GM19240 (cell line): Measurements from ENCODE around the gene CACNA1C.

ENCODE experiments used
- DNase-seq: peaks from one replicate; pipeline ENCODE4 v3.0.0; 2011; ENCODE audit warnings: low spot score; ENCODE audit not compliant: insufficient read length

CACNA1C gene

DNA sequence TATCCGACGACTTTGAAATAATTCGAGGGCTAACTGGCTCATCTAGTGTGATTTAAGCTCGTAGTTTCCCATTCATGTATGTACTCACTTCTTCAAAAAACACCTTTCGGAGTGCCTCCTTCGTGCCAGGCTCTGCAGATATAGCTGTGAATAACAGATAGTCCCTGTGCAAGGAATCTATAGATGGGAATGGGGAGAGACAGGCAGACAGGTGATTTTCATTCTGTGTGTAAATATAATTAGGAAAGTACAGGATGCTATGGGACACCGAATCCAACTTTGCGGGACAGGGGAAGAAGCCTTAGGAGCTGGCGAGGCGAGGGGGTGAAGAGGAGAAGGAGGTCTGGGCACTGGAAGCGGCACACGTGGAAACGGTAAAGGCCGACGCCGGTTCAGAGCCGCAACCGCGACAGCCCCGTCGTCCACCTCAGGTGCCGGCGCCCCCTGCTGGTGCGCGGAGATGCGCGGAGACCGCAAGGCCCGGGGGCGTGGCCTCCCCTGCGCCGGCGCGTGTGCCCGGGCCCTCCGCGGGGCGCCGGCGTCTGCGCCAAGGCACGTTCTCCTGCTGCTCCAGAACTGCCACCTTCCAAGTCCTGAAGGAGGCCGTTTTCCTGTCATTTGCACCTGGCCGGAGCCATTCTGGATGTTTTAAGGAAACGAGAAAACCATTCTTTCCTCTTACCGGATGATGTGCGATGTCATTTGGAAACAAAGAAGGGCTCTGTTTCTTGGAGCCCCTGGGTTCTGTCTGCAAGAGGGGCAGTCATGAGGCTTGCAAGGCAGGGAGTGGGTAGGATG is 18.0 kb upstream of the CACNA1C start:
- DNase-seq: peak; percentile 78

- no peak for DNase-seq
These were observed 17.2 kb upstream of the CACNA1C start for GRCh38 chr12:2035431-2036055.

DNA sequence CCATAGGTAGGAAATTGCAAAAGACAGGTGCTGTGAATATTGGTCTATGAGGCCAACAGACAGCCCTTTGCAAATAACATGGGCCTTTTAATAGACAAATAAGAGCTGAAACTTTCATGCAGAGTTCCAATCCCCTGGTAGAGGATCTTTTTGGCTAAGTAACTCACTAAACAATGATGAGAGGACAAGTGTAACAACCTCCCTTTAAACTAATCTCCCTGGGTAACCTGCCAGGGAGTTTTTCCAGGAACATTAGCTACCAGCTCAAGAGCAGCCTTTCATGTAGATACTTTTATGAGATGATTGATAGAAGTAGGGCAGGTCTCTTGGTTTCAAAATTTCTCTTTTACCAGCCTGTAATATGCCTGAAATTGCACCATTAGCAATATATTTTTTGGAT is 13.8 kb upstream of the CACNA1C start:
- no peak for DNase-seq

GRCh38 chr12:2043054-2043453 is 9.7 kb upstream of the CACNA1C start:
- no peak for DNase-seq

DNA sequence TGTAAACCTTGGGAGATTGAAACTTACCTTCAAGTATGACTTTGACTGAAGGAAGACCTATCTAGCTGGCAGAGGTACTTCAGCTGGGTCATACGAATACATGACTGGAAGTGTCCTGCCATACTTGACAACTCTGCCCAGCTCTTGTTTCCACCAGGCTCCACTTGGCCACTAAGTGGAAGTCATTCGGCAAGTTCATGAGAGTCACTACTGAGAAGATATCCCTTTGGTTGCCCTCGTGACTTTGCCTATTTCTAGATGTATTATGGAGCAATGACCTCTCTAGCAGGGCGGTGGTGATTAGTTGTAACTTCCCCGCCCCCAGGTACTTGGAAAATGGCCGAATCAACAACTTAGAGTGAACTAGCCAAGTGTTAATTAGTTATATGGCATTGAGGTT is 8.6 kb upstream of the CACNA1C start:
- no peak for DNase-seq

DNA sequence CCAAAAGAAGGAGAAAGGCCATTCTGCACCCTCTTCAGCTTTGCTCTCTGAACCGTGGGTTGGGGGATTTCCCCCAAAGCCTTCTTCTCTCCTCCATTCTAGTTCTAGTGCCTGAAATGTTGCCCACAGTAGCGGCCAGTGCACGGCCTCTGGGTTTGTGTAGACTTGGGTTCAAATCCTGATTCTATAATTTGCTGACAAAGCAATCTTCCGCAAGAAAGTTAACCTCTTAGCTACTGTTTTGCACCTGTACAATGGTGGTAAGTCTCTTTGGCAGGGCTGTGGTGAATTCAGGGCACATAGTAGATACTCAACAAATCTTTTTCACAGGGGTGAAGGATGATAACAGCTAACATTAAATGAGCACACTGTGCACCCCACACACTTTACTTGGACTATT is 5.8 kb upstream of the CACNA1C start:
- DNase-seq: no peak

GRCh38 chr12:2047752-2048151 is 5.0 kb upstream of the CACNA1C start:
- DNase-seq: no peak

DNA sequence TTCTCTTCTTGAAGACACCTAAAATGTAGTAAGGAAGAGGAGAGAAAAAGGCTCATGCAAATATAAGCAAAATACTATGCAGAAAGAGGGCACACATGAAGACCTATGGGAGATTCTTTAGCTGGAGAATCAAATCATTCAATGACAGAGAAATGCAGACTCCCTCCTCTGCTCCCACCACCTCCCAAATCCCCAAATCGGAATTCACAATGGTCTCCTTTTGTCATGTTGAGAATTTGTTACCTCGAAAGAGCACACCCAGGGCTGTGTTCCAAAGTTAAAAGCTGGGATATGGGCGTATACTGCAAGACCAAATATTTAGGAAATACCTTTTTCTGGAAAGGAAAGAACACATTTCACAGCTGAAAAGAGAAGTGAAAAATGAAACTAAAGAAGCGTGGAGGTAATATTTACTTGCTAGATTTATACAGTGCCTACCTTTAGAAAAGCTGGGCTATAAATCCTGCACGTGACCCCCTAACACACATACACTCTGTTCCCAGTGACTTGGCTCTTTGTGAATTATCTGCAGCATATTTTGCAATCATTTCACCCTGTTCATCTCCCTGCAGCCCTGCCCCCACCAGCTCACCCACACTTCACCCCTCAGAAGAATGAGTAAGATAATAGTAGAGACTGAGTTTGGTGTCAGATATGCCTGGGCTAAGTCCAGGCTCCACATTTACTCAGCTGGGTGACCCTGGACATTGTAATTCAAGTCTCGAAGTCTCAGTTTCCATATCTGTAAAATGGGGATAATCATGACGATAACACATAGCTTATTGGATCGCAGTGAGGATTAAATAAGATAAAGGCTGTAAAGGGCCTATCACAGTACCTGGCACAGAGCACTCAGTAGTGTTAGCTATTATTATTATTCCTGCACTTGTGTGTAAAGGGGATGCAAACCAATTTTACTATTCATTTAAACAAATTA is 2.9 kb upstream of the CACNA1C start:
- no peak for DNase-seq

GRCh38 chr12:2051700-2052621 is 826 bp upstream of the CACNA1C start:
- DNase-seq: no peak

- DNase-seq: no peak
These were observed 904 bp downstream of the CACNA1C start for GRCh38 chr12:2053691-2054090.

DNA sequence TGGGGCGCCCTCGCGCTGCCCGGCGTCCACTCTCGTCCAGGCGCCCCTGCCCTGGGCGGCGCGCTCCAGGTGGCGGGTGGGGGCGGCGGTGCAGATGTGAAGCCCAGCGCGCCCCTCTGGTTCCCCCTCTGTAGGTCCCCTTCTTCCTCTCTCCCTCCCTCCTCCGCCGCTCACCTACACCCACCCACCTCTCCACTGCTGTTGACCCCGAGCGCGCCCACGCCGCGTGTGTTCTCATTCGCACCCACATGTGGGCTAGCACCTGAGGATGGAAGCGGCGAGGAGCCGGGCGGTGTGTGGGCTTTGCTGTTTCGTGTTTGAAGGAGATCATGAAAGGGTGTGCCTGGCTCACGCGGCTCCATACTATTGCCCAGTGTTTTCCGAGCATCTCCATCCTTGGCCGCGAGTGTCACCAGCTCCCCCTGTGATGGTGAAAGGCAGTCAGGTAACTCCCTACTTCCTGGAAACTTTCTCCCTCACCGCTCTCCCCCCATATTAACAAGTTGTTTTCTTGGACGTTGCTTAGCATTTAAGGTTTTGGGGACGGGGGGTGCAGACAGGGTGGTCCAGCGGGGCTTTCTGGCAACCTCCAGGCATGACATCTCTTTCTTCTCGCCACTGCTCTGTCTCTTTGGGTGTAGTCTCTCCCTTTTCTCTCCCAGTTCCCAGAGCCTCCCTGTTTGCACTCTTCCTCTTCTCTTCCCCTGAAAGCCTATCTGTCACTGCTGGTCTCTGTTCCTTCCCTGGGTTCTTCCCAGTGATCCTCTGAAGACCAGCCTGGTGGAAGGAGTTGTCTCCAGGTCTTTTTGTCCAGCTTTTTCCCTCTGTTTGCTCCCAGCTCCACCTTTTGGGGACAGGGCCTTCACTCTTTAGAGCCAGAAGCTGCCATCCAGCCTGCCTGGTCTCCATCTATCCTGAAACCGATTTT is 1.6 kb downstream of the CACNA1C start:
- no peak for DNase-seq

- DNase-seq: no peak
These were observed 4.4 kb downstream of the CACNA1C start for GRCh38 chr12:2057041-2057794.

GRCh38 chr12:2057795-2058408 is 5.1 kb downstream of the CACNA1C start:
- DNase-seq: no peak

DNA sequence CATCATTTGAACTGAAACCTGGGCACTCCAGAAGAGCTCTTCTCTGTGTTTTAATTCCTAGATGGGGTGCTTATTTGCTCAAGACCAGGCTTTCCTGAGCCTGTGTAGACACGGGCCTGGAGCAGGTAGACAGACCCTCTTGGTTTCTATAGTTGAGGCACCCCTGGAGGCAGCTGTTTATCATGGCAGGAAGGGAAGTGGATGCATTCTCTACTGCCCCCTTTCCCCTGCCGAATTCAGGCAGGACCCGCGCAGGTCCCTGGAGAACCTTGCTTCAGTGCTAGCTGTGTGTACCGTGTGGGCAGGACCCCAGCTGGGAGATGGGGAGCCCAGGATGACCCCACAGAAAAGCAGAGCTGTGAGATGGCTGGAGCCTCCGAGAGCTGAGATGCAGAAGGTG is 6.0 kb downstream of the CACNA1C start:
- DNase-seq: no peak

- DNase-seq: no peak
These were observed 8.6 kb downstream of the CACNA1C start for GRCh38 chr12:2061402-2061801.

DNA sequence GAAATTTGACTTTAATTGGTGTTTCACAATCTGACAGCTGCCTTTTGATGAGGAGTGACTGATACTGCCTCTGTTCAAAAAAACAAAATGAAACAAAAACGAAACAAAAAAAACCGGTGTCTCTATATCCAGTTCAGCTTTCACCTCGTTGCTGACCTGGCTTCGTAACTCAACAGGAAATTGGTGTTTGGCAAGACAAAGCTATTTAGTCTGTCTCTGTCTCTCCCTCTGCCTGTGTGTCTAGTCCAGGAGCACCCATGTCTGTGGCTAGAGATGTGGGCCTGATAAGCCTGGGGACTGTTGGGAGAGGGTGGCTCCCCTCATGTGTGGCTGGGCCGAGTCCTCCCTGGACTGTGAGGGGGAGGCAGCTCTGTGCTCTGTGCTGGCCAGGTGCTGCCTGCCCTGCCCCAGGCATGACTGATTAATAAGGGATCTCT is 11.3 kb downstream of the CACNA1C start:
- DNase-seq: peak; percentile 37

GRCh38 chr12:2068653-2069052 is 15.9 kb downstream of the CACNA1C start:
- no peak for DNase-seq

GRCh38 chr12:2070440-2071045 is 17.8 kb downstream of the CACNA1C start:
- DNase-seq: no peak
